Esophagus squamous epithelium (tissue), 5 donors: ENCODE results near the gene SH2D7. TPM values are rescaled to one million over a fixed set of nuclear protein-coding genes. Genes with fewer than 3 reads are reported as not detected.

Source experiments
- DNase-seq: peaks from one replicate; lab custom pipeline; 2025; lab: John Stamatoyannopoulos, UW
- H3K27ac ChIP-seq, 4 donors: fragments of 200-600 bp; sonication (generic); one replicate each; pipeline ENCODE4 v1.5.1; 2016 to 2019; ENCODE audit warnings: mild to moderate bottlenecking in 1 of 4
- H3K27me3 ChIP-seq, 4 donors: fragments of 200-600 bp; sonication (generic); 1 replicate in 3 of 4; 2 replicates in 1 of 4; pipeline versions ENCODE4 v1.5.1 to v1.6.0; 2017 to 2021; ENCODE audit warnings: antibody characterized with exemption in 1 of 4
- H3K36me3 ChIP-seq, 3 donors: fragments of 200-600 bp; sonication (generic); one replicate each; pipeline ENCODE4 v1.5.1; 2016 to 2019
- H3K4me1 ChIP-seq, 3 donors: fragments of 200-600 bp; sonication (generic); one replicate each; pipeline ENCODE4 v1.5.1; 2017 to 2019
- H3K4me3 ChIP-seq, 4 donors: fragments of 200-600 bp; sonication (generic); 1 replicate in 3 of 4; 2 replicates in 1 of 4; pipeline ENCODE4 v1.5.1; 2016 to 2019; ENCODE audit warnings: mild to moderate bottlenecking in 2 of 4, moderate library complexity in 1 of 4
- H3K9me3 ChIP-seq, 3 donors: fragments of 200-600 bp; sonication (generic); one replicate each; pipeline ENCODE4 v1.5.1; 2016 to 2019
- POLR2A ChIP-seq, 4 donors: fragments of 450-650 bp; IDR thresholded peaks; one replicate each; pipeline ENCODE4 v1.6.1; 2017; ENCODE audit warnings: antibody characterized with exemption in 4 of 4, mild to moderate bottlenecking in 4 of 4, moderate library complexity in 3 of 4
- WGBS, 2 donors: methylation state at CpG; one replicate each; pipeline ENCODE4 v1.1.5; 2018; 5-methylcytosine and 5-hydroxymethylcytosine counted together
- intact Hi-C: fragments of 100-400 bp; cut with DNase I; formaldehyde crosslinking; loops from one replicate; pipeline ENCODE4 v1.15.0; 2022
- total RNA-seq, 4 donors: library from RNA; depleted of rRNA; stranded (reverse); fragments of >200 nt; gene quantifications; one replicate each; pipeline ENCODE4 v1.1.0, GENCODE V29; 2016
- TF ChIP-seq, protein P1 (sequence below), 6 experiments: fragments of 450-650 bp in 4 of 6; fragments of 200-600 bp in 2 of 6; sonication (generic) in 2 of 6; IDR thresholded peaks; one replicate each; pipeline ENCODE4 v1.5.1; 2016 to 2019; ENCODE audit warnings: antibody characterized with exemption in 6 of 6, mild to moderate bottlenecking in 4 of 6, moderate library complexity in 4 of 6
- donor health status: DM: yes; HTN: yes; CAD: no.

The SH2D7 gene
- total RNA-seq, 4 donors from 2014 or later = not detected

GRCh38 chr15:78090422-78091063 is 1.8 kb upstream of the SH2D7 start:
- Histone ChIP-seq H3K4me1 (peaks cover 0 to 19% (median 0%) of the 10 kb centered on the region in 3 donors), H3K4me3 (no peak overlapping the region), H3K27ac (no peak overlapping the region), H3K9me3 (no peaks in the 10 kb centered on the region), H3K27me3 (no peaks in the 10 kb centered on the region), H3K36me3 (no peaks in the 10 kb centered on the region)
- TF ChIP-seq, protein P1, sequence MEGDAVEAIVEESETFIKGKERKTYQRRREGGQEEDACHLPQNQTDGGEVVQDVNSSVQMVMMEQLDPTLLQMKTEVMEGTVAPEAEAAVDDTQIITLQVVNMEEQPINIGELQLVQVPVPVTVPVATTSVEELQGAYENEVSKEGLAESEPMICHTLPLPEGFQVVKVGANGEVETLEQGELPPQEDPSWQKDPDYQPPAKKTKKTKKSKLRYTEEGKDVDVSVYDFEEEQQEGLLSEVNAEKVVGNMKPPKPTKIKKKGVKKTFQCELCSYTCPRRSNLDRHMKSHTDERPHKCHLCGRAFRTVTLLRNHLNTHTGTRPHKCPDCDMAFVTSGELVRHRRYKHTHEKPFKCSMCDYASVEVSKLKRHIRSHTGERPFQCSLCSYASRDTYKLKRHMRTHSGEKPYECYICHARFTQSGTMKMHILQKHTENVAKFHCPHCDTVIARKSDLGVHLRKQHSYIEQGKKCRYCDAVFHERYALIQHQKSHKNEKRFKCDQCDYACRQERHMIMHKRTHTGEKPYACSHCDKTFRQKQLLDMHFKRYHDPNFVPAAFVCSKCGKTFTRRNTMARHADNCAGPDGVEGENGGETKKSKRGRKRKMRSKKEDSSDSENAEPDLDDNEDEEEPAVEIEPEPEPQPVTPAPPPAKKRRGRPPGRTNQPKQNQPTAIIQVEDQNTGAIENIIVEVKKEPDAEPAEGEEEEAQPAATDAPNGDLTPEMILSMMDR (IDR thresholded peaks at IDR 0.05) = no peak
- no peak for TF ChIP-seq POLR2A (IDR thresholded peaks at IDR 0.05)
- no peak for DNase-seq
- WGBS, 2 donors = 92 to 96% methylated on average over 3 of the region's 3 CpGs
- intact Hi-C loops = no loop called here

- Histone ChIP-seq H3K4me1 (peaks cover 0 to 19% (median 0%) of the 10 kb centered on the region in 3 donors), H3K9me3 (no peaks in the 10 kb centered on the region), H3K27ac (peak overlapping the region in 1 of 4 donors; percentile 11), H3K4me3 (no peak overlapping the region), H3K36me3 (no peaks in the 10 kb centered on the region), H3K27me3 (no peaks in the 10 kb centered on the region)
- intact Hi-C loops = no loop called here
- no peak for TF ChIP-seq POLR2A (IDR thresholded peaks at IDR 0.05)
- 63 to 75% methylated on average over 5 of the region's 5 CpGs for WGBS, 2 donors
- DNase-seq = no peak
These were observed 1.1 kb downstream of the SH2D7 start for GRCh38 chr15:78093242-78094020.

DNA sequence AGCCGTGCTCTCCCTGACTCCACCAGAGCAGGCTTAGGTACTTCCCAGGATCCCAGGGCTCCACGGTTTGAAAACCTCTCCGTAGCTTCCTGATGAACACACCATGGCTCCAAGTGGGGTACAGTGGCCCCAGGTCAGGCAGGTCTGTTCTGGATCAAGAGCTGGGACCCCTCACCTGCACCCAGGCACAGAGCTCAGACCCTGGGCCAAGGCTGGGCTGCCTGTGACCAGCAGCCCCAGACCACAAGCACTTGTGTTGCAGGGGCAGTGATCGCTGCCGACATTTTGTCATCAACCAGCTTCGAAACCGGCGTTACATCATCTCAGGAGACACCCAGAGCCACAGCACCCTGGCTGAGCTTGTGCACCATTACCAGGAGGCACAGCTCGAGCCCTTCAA is 5.3 kb downstream of the SH2D7 start:
- intact Hi-C loops = no loop called here
- Histone ChIP-seq H3K4me1 (peaks cover 0 to 15% (median 0%) of the 10 kb centered on the region in 3 donors), H3K27me3 (no peaks in the 10 kb centered on the region), H3K9me3 (no peaks in the 10 kb centered on the region), H3K36me3 (no peaks in the 10 kb centered on the region), H3K4me3 (no peak overlapping the region), H3K27ac (no peak overlapping the region)
- no peak for TF ChIP-seq POLR2A (IDR thresholded peaks at IDR 0.05)
- TF ChIP-seq, protein P1 (IDR thresholded peaks at IDR 0.05) = no peak
- WGBS, 2 donors = 68 to 77% methylated on average over 3 to 4 of the region's 9 CpGs
- DNase-seq = no peak

GRCh38 chr15:78098131-78098755 is 5.9 kb downstream of the SH2D7 start:
- TF ChIP-seq, protein P1 (IDR thresholded peaks at IDR 0.05) = no peak
- no peak for TF ChIP-seq POLR2A (IDR thresholded peaks at IDR 0.05)
- no peaks in the 10 kb centered on the region for H3K36me3 ChIP-seq

GRCh38 chr15:78100886-78101285 is 8.5 kb downstream of the SH2D7 start:
- Histone ChIP-seq H3K4me1 (peaks cover 4 to 19% (median 4%) of the 10 kb centered on the region in 3 donors), H3K4me3 (no peak overlapping the region), H3K9me3 (no peaks in the 10 kb centered on the region), H3K36me3 (no peaks in the 10 kb centered on the region), H3K27ac (no peak overlapping the region), H3K27me3 (no peaks in the 10 kb centered on the region)
- TF ChIP-seq, protein P1 (IDR thresholded peaks at IDR 0.05) = no peak
- no peak for TF ChIP-seq POLR2A (IDR thresholded peaks at IDR 0.05)
- DNase-seq = no peak
- intact Hi-C loops = no loop called here
- no CpG with 5 or more reads among the region's 2 CpGs for WGBS, 2 donors

More at GRCh38 chr15:78098131-78098755, 5.9 kb downstream of the SH2D7 start:
- 97% methylated on average over 6 of the region's 11 CpGs; no CpG with 5 or more reads in 1 of the 2 donors for WGBS, 2 donors
- Histone ChIP-seq H3K4me1 (peaks cover 1 to 15% (median 3%) of the 10 kb centered on the region in 3 donors), H3K27ac (no peak overlapping the region), H3K27me3 (no peaks in the 10 kb centered on the region), H3K4me3 (no peak overlapping the region), H3K9me3 (no peaks in the 10 kb centered on the region)
- intact Hi-C loops = no loop called here
- no peak for DNase-seq
